HCT116 (cell line): ENCODE results near the gene CFAP97.

ENCODE experiments used
- EZH2 ChIP-seq: fragments of 200-600 bp; sonication (generic); IDR thresholded peaks from 2 replicates; pipeline ENCODE4 v1.6.1; 2017; ENCODE audit warnings: antibody characterized with exemption, mixed run types
- JUND ChIP-seq: IDR thresholded peaks from 2 replicates; pipeline ENCODE4 v1.6.1; 2012
- SP1 ChIP-seq: IDR thresholded peaks from 2 replicates; pipeline ENCODE4 v1.6.1; 2012; ENCODE audit warnings: low read depth
- TCF7L2 ChIP-seq: IDR thresholded peaks from 2 replicates; pipeline ENCODE4 v1.7.0; 2011; ENCODE audit warnings: borderline replicate concordance, inconsistent platforms; ENCODE audit not compliant: insufficient read depth, insufficient read length; ENCODE audit errors: extremely low read depth
- YY1 ChIP-seq: IDR thresholded peaks from 2 replicates; pipeline ENCODE4 v1.6.1; 2011; ENCODE audit warnings: low read length, low read depth, moderate library complexity, mild to moderate bottlenecking; ENCODE audit not compliant: insufficient replicate concordance; ENCODE audit errors: extremely low read depth

DNA sequence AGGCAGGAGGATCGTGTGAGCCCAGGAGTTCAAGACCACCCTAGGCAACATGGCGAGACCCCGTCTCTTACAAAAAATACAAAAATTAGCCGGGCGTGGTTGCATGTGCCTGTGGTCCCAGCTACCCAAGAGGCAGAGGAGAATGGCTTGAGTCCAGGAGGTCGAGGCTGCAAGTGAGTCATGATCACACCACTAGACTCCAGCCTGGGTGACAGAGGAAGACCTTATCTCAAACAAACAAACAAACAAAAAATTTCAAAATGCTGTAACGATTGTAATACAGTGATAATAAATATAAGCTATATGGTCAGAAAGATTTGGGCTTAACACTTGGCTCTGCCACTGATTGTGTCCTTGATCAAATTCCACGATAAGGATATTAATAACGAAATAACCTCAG is 36.6 kb downstream of the CFAP97 start:
- TF ChIP-seq YY1 (no peak), TCF7L2 (no peak), EZH2 (no peak), JUND (no peak), SP1 (no peak)
